Measurements from ENCODE around the gene LYST.
"Not testable (repeated sequence)": the region's sequence is repeated elsewhere in the genome, so short reads cannot be mapped to it uniquely, and the experiment has no call there.

Gene LYST

GRCh38 chr1:235651170-235651806 lies 215.4 kb downstream of the LYST start:
- no peak for DNase-seq (ENCODE audit: low spot score)

GRCh38 chr1:235650341-235651169 lies 216.2 kb downstream of the LYST start:
- no peak for DNase-seq (ENCODE audit: low spot score)

- no peak for DNase-seq (ENCODE audit: low spot score)
Observed at GRCh38 chr1:235649368-235650163, 217.1 kb downstream of the LYST start, which contains the start of gene GNG4. Gene GNG4 (minus strand): TSS chr1:235649784. CDS start chr1:235583838, 65,946 bp downstream.

GRCh38 chr1:235648954-235649367 lies 217.7 kb downstream of the LYST start:
- DNase-seq (ENCODE audit: low spot score) = no peak

- no peak for DNase-seq (ENCODE audit: low spot score)
Observed at GRCh38 chr1:235648407-235648907, 218.2 kb downstream of the LYST start.

GRCh38 chr1:235647537-235647936 lies 219.2 kb downstream of the LYST start:
- not testable (repeated sequence) for DNase-seq (ENCODE audit: low spot score)

GRCh38 chr1:235646463-235646862 lies 220.2 kb downstream of the LYST start:
- DNase-seq (ENCODE audit: low spot score) = no peak

GRCh38 chr1:235644693-235645305 lies 221.9 kb downstream of the LYST start:
- no peak for DNase-seq (ENCODE audit: low spot score)

- no peak for DNase-seq (ENCODE audit: low spot score)
Observed at GRCh38 chr1:235643837-235644692, 222.6 kb downstream of the LYST start.

- DNase-seq (ENCODE audit: low spot score) = no peak
Observed at GRCh38 chr1:235642943-235643371, 223.7 kb downstream of the LYST start.

GRCh38 chr1:235642011-235642942 lies 224.4 kb downstream of the LYST start:
- DNase-seq (ENCODE audit: low spot score) = no peak

- DNase-seq (ENCODE audit: low spot score) = no peak
Observed at GRCh38 chr1:235640580-235640979, 226.1 kb downstream of the LYST start.

GRCh38 chr1:235639226-235640205 lies 227.2 kb downstream of the LYST start:
- DNase-seq (ENCODE audit: low spot score) = no peak

GRCh38 chr1:235638612-235639011 lies 228.1 kb downstream of the LYST start:
- DNase-seq (ENCODE audit: low spot score) = not testable (repeated sequence)

GRCh38 chr1:235637756-235638534 lies 228.8 kb downstream of the LYST start:
- DNase-seq (ENCODE audit: low spot score) = no peak

- DNase-seq (ENCODE audit: low spot score) = no peak
Observed at GRCh38 chr1:235635938-235636662, 230.6 kb downstream of the LYST start.
